Activated naive CD4-positive, alpha-beta T cell treated with anti-CD3 and anti-CD28 coated beads, Interleukin-2, amount 50 U/mL, for 16 hours (primary cell): ENCODE results near the gene DZIP1.
"Not testable (repeated sequence)": the region's sequence is repeated elsewhere in the genome, so short reads cannot be mapped to it uniquely, and the experiment has no call there.

Source experiments
- DNase-seq: peaks from one replicate; pipeline ENCODE4 v3.0.0-alpha.2; 2020

Gene DZIP1

GRCh38 chr13:95601216-95601615 lies 43.3 kb downstream of the DZIP1 start:
- DNase-seq = no peak

- DNase-seq = no peak
Measured at GRCh38 chr13:95596701-95597100, 47.8 kb downstream of the DZIP1 start.

- DNase-seq = no peak
Measured at GRCh38 chr13:95593462-95593861, 51.0 kb downstream of the DZIP1 start.

GRCh38 chr13:95588721-95589120 lies 55.8 kb downstream of the DZIP1 start:
- DNase-seq = no peak

- DNase-seq = no peak
Measured at GRCh38 chr13:95588134-95588533, 56.4 kb downstream of the DZIP1 start.

GRCh38 chr13:95585867-95586266 lies 58.6 kb downstream of the DZIP1 start:
- DNase-seq = no peak

GRCh38 chr13:95579303-95579702 lies 65.2 kb downstream of the DZIP1 start:
- DNase-seq = no peak

GRCh38 chr13:95573221-95573620 lies 71.3 kb downstream of the DZIP1 start:
- DNase-seq = no peak

- no peak for DNase-seq
Measured at GRCh38 chr13:95571941-95572340, 72.6 kb downstream of the DZIP1 start.

- no peak for DNase-seq
Measured at GRCh38 chr13:95570016-95570415, 74.5 kb downstream of the DZIP1 start.

GRCh38 chr13:95568131-95568530 lies 76.4 kb downstream of the DZIP1 start:
- DNase-seq = no peak

- DNase-seq = not testable (repeated sequence)
Measured at GRCh38 chr13:95565758-95566157, 78.7 kb downstream of the DZIP1 start.

GRCh38 chr13:95564733-95565291 lies 79.7 kb downstream of the DZIP1 start:
- no peak for DNase-seq

- DNase-seq = no peak
Measured at GRCh38 chr13:95564091-95564490, 80.4 kb downstream of the DZIP1 start.

- no peak for DNase-seq
Measured at GRCh38 chr13:95560387-95560786, 84.1 kb downstream of the DZIP1 start.

GRCh38 chr13:95559100-95559499 lies 85.4 kb downstream of the DZIP1 start:
- no peak for DNase-seq

- DNase-seq = no peak
Measured at GRCh38 chr13:95557013-95557412, 87.5 kb downstream of the DZIP1 start.

GRCh38 chr13:95553581-95554385 lies 90.7 kb downstream of the DZIP1 start:
- no peak for DNase-seq

GRCh38 chr13:95552539-95553441 lies 91.7 kb downstream of the DZIP1 start, which contains the start of gene CLDN10:
Gene CLDN10 (plus strand): TSS chr13:95552720. CDS start chr13:95552754, 34 bp downstream.
- no peak for DNase-seq

- DNase-seq = no peak
Measured at GRCh38 chr13:95552208-95552538, 92.3 kb downstream of the DZIP1 start.

- no peak for DNase-seq
Measured at GRCh38 chr13:95547531-95548167, 96.9 kb downstream of the DZIP1 start.

- no peak for DNase-seq
Measured at GRCh38 chr13:95546919-95547318, 97.6 kb downstream of the DZIP1 start.

- DNase-seq = no peak
Measured at GRCh38 chr13:95544293-95544692, 100.2 kb downstream of the DZIP1 start.
